WI38 (cell line): ENCODE measurements around the gene MYO16.

Experiments used
- H3K4me3 ChIP-seq: 2 replicates; pipeline ENCODE4 v1.5.1; 2011; ENCODE audit warnings: low read depth, mild to moderate bottlenecking, control low read depth, low read length
- TF ChIP-seq, protein P1 (sequence below): IDR thresholded peaks from 2 replicates; pipeline ENCODE4 v1.5.1; 2012; ENCODE audit warnings: low read depth, mild to moderate bottlenecking, control low read depth, low read length

Gene MYO16

GRCh38 chr13:108728370-108728769 is 99.0 kb downstream of the MYO16 start:
- TF ChIP-seq, protein P1, sequence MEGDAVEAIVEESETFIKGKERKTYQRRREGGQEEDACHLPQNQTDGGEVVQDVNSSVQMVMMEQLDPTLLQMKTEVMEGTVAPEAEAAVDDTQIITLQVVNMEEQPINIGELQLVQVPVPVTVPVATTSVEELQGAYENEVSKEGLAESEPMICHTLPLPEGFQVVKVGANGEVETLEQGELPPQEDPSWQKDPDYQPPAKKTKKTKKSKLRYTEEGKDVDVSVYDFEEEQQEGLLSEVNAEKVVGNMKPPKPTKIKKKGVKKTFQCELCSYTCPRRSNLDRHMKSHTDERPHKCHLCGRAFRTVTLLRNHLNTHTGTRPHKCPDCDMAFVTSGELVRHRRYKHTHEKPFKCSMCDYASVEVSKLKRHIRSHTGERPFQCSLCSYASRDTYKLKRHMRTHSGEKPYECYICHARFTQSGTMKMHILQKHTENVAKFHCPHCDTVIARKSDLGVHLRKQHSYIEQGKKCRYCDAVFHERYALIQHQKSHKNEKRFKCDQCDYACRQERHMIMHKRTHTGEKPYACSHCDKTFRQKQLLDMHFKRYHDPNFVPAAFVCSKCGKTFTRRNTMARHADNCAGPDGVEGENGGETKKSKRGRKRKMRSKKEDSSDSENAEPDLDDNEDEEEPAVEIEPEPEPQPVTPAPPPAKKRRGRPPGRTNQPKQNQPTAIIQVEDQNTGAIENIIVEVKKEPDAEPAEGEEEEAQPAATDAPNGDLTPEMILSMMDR = no peak
- H3K4me3 ChIP-seq = no peak overlapping the region

DNA sequence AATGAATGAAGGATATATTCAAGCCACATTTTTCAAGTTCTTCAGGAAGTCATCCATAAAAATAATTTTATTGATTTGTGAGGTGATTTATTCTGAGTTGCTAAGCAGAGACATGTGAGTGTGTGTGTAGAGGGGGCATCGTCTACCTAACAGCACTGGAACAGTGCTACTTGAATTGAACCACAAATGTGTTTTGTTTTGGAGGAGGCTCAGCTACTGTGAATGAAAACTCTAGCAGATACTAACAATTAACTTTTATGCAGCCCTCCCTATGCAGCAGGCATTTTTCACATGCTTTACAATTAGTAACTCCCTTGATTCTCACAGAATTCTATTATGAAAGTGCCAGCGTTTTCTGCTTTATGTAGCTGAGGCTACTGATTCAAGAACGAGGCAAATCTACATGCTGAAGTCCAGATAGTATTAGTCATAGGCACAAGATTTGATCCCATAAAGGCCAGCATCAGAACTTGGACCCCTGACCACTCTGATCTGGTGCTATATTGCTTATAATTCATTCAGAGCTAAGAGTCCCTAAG is 103.7 kb downstream of the MYO16 start:
- TF ChIP-seq, protein P1 = no peak

DNA sequence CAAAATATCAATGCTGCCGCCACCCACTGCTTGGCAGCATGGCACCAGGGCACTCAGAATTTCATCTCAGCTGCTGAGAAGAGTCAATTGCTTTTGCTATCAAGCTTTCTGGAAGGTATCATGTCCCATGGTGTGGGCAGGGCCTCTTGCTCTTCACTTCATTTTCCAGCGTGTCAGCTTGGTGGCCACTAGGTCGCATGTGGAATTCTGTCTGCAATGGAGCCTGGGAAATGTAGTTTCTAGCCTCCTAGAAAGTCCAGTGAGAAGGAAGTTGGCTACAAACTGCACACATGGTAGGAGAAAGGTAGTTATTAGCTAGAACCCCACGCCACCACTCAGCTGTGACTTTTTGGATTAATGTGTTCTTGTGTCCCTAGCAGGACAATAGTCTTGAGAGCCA is 105.3 kb downstream of the MYO16 start:
- no peak overlapping the region for H3K4me3 ChIP-seq
- TF ChIP-seq, protein P1 = no peak

More for the DNA sequence above, 103.7 kb downstream of the MYO16 start:
- H3K4me3 ChIP-seq = no peak overlapping the region

- TF ChIP-seq, protein P1 = no peak
- no peak overlapping the region for H3K4me3 ChIP-seq
Measured at GRCh38 chr13:108741930-108742329, 112.5 kb downstream of the MYO16 start.

GRCh38 chr13:108742701-108743451 is 113.5 kb downstream of the MYO16 start:
- TF ChIP-seq, protein P1 = no peak
- H3K4me3 ChIP-seq = no peak overlapping the region

DNA sequence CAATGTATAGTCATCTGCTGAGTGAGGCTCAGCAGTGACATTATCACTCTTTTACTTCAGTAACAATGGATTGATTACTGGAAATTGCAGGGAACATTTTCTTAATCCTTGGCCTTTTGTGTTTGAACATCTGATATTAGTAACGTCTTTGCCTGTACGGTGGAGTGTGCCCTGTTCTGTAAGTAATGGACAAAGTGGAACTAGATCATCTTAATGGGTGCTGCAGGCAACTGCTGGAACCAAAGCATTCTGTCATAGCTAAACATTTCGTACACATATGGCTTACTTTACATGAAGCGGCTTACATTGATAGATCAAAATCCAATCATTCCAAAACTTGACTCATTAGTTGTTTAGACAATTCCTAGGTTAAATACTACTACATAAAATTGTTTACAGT is 114.1 kb downstream of the MYO16 start:
- H3K4me3 ChIP-seq = no peak overlapping the region
- TF ChIP-seq, protein P1 = no peak

- H3K4me3 ChIP-seq = no peak overlapping the region
- TF ChIP-seq, protein P1 = no peak
Measured at GRCh38 chr13:108747843-108748242, 118.4 kb downstream of the MYO16 start.
